Stimulated activated effector memory CD8-positive, alpha-beta T cell treated with anti-CD3 and anti-CD28 coated beads, Interleukin-12 subunit alpha, Interleukin-12 subunit beta, amount 100 ng/mL, for 72 hours (primary cell): ENCODE data around the gene RND1.
"Not testable (repeated sequence)": the region's sequence is repeated elsewhere in the genome, so short reads cannot be mapped to it uniquely, and the experiment has no call there.

Experiments used
- ATAC-seq: fragments of 150-1000 bp; cut with Tn5 transposase; 2 replicates; pipeline ENCODE4 v1.10.0; 2021
- DNase-seq, 2 donors: peaks; one replicate each; pipeline ENCODE4 v3.0.0; 2021 to 2022; ENCODE audit warnings: low spot score in 2 of 2
- H3K27ac Mint-ChIP-seq: one replicate; pipeline ENCODE4 v1.8.0; 2022; ENCODE audit warnings: mild to moderate bottlenecking, mixed read lengths
- H3K36me3 Mint-ChIP-seq: one replicate; pipeline ENCODE4 v1.8.0; 2022; ENCODE audit warnings: mild to moderate bottlenecking, mixed read lengths
- H3K4me1 Mint-ChIP-seq: one replicate; pipeline ENCODE4 v1.8.0; 2022; ENCODE audit warnings: mixed read lengths
- H3K4me3 Mint-ChIP-seq: one replicate; pipeline ENCODE4 v1.8.0; 2022; ENCODE audit warnings: mild to moderate bottlenecking, mixed read lengths
- H3K9me3 Mint-ChIP-seq: one replicate; pipeline ENCODE4 v1.8.0; 2022; ENCODE audit warnings: mixed read lengths

Gene RND1

GRCh38 chr12:48881686-48882314 lies 16.1 kb upstream of the RND1 start:
- Mint-ChIP-seq H3K4me3 (no peak overlapping the region), H3K9me3 (no peaks in the 10 kb centered on the region), H3K36me3 (no peaks in the 10 kb centered on the region), H3K27ac (no peak overlapping the region), H3K4me1 (peaks cover 9% of the 10 kb centered on the region)
- DNase-seq: no peak
- no peak for ATAC-seq

- Mint-ChIP-seq H3K9me3 (no peaks in the 10 kb centered on the region), H3K36me3 (no peaks in the 10 kb centered on the region), H3K27ac (no peak overlapping the region), H3K4me3 (no peak overlapping the region), H3K4me1 (peaks cover 9% of the 10 kb centered on the region)
- DNase-seq (no peak), ATAC-seq (no peak)
Measured at GRCh38 chr12:48880647-48881046, 15.0 kb upstream of the RND1 start.

- H3K36me3 Mint-ChIP-seq: no peaks in the 10 kb centered on the region
- H3K4me3 Mint-ChIP-seq: no peak overlapping the region
- ATAC-seq: no peak
- no peak for DNase-seq
- H3K4me1 Mint-ChIP-seq: peaks cover 9% of the 10 kb centered on the region
- H3K9me3 Mint-ChIP-seq: no peaks in the 10 kb centered on the region
- H3K27ac Mint-ChIP-seq: no peak overlapping the region
Measured at GRCh38 chr12:48878548-48878947, 12.9 kb upstream of the RND1 start.

GRCh38 chr12:48875944-48876515 lies 10.4 kb upstream of the RND1 start:
- H3K9me3 Mint-ChIP-seq: no peaks in the 10 kb centered on the region
- no peaks in the 10 kb centered on the region for H3K36me3 Mint-ChIP-seq
- ATAC-seq (no peak), DNase-seq (no peak)
- H3K4me1 Mint-ChIP-seq: no peaks in the 10 kb centered on the region
- no peak overlapping the region for H3K27ac Mint-ChIP-seq
- no peak overlapping the region for H3K4me3 Mint-ChIP-seq

- H3K4me1 Mint-ChIP-seq, DNase-seq, H3K4me3 Mint-ChIP-seq, H3K9me3 Mint-ChIP-seq, ATAC-seq, H3K36me3 Mint-ChIP-seq: not testable (repeated sequence)
- peak overlapping the region; percentile 53 for H3K27ac Mint-ChIP-seq
Measured at GRCh38 chr12:48873534-48873933, 7.9 kb upstream of the RND1 start.

GRCh38 chr12:48873096-48873495 lies 7.4 kb upstream of the RND1 start:
- no peak overlapping the region for H3K4me3 Mint-ChIP-seq
- no peak for ATAC-seq
- H3K36me3 Mint-ChIP-seq: no peaks in the 10 kb centered on the region
- H3K9me3 Mint-ChIP-seq: no peaks in the 10 kb centered on the region
- DNase-seq: no peak
- no peak overlapping the region for H3K27ac Mint-ChIP-seq
- H3K4me1 Mint-ChIP-seq: no peaks in the 10 kb centered on the region

GRCh38 chr12:48869191-48869590 lies 3.5 kb upstream of the RND1 start:
- ATAC-seq (no peak), DNase-seq (no peak)
- Mint-ChIP-seq H3K9me3 (no peaks in the 10 kb centered on the region), H3K4me1 (peaks cover 20% of the 10 kb centered on the region), H3K27ac (no peak overlapping the region), H3K36me3 (peaks cover 12% of the 10 kb centered on the region), H3K4me3 (no peak overlapping the region)

- no peak overlapping the region for H3K27ac Mint-ChIP-seq
- ATAC-seq (no peak), DNase-seq (no peak)
- no peaks in the 10 kb centered on the region for H3K9me3 Mint-ChIP-seq
- no peak overlapping the region for H3K4me3 Mint-ChIP-seq
- peaks cover 24% of the 10 kb centered on the region for H3K4me1 Mint-ChIP-seq
- peaks cover 12% of the 10 kb centered on the region for H3K36me3 Mint-ChIP-seq
Measured at GRCh38 chr12:48868451-48868850, 2.8 kb upstream of the RND1 start.

- peak overlapping the region; percentile 85 for H3K4me3 Mint-ChIP-seq
- H3K4me1 Mint-ChIP-seq: peaks cover 28% of the 10 kb centered on the region
- DNase-seq: no peak
- H3K27ac Mint-ChIP-seq: peak overlapping the region; percentile 86
- peak; percentile 63 for ATAC-seq
- H3K36me3 Mint-ChIP-seq: peaks cover 12% of the 10 kb centered on the region
- H3K9me3 Mint-ChIP-seq: no peaks in the 10 kb centered on the region
Measured at GRCh38 chr12:48866052-48866711, 512 bp upstream of the RND1 start.

- H3K27ac Mint-ChIP-seq: no peak overlapping the region
- H3K4me3 Mint-ChIP-seq: no peak overlapping the region
- peaks cover 34% of the 10 kb centered on the region for H3K4me1 Mint-ChIP-seq
- DNase-seq (no peak), ATAC-seq (no peak)
- H3K36me3 Mint-ChIP-seq: peaks cover 21% of the 10 kb centered on the region
- no peaks in the 10 kb centered on the region for H3K9me3 Mint-ChIP-seq
Measured at GRCh38 chr12:48863291-48863690, 2.4 kb downstream of the RND1 start.

GRCh38 chr12:48862760-48863159 lies 2.9 kb downstream of the RND1 start:
- no peak for DNase-seq
- no peak for ATAC-seq
- no peak overlapping the region for H3K27ac Mint-ChIP-seq
- H3K4me3 Mint-ChIP-seq: no peak overlapping the region
- no peaks in the 10 kb centered on the region for H3K9me3 Mint-ChIP-seq
- H3K36me3 Mint-ChIP-seq: peaks cover 21% of the 10 kb centered on the region
- H3K4me1 Mint-ChIP-seq: peaks cover 34% of the 10 kb centered on the region

GRCh38 chr12:48861111-48861510 lies 4.6 kb downstream of the RND1 start:
- H3K4me1 Mint-ChIP-seq: peaks cover 32% of the 10 kb centered on the region
- H3K27ac Mint-ChIP-seq: no peak overlapping the region
- H3K9me3 Mint-ChIP-seq: no peaks in the 10 kb centered on the region
- no peak for ATAC-seq
- no peak for DNase-seq
- no peak overlapping the region for H3K4me3 Mint-ChIP-seq
- peaks cover 21% of the 10 kb centered on the region for H3K36me3 Mint-ChIP-seq

- not testable (repeated sequence) for H3K4me3 Mint-ChIP-seq, ATAC-seq, H3K9me3 Mint-ChIP-seq, DNase-seq, H3K27ac Mint-ChIP-seq
- H3K36me3 Mint-ChIP-seq: peaks cover 12% of the 10 kb centered on the region
- H3K4me1 Mint-ChIP-seq: peaks cover 23% of the 10 kb centered on the region
Measured at GRCh38 chr12:48860236-48860635, 5.4 kb downstream of the RND1 start.

GRCh38 chr12:48859607-48860006 lies 6.1 kb downstream of the RND1 start:
- Mint-ChIP-seq H3K4me3 (no peak overlapping the region), H3K27ac (no peak overlapping the region), H3K36me3 (peaks cover 9% of the 10 kb centered on the region), H3K4me1 (peaks cover 17% of the 10 kb centered on the region), H3K9me3 (no peaks in the 10 kb centered on the region)
- DNase-seq (no peak), ATAC-seq (no peak)

GRCh38 chr12:48858043-48858442 lies 7.6 kb downstream of the RND1 start:
- H3K9me3 Mint-ChIP-seq: no peaks in the 10 kb centered on the region
- peaks cover 16% of the 10 kb centered on the region for H3K4me1 Mint-ChIP-seq
- DNase-seq (no peak), ATAC-seq (no peak)
- no peak overlapping the region for H3K4me3 Mint-ChIP-seq
- peaks cover 12% of the 10 kb centered on the region for H3K36me3 Mint-ChIP-seq
- H3K27ac Mint-ChIP-seq: no peak overlapping the region
